HS-27A (cell line): ENCODE data around the gene ASCC2.
A peak's percentile ranks its signal among the peaks of the same experiment; 100 is the strongest.
"Not testable (repeated sequence)": the region's sequence is repeated elsewhere in the genome, so short reads cannot be mapped to it uniquely, and the experiment has no call there.

Experiments
- DNase-seq: peaks from one replicate; pipeline ENCODE4 v3.0.0-alpha.2; 2012; ENCODE audit warnings: low read depth, missing footprints

Gene ASCC2

DNA sequence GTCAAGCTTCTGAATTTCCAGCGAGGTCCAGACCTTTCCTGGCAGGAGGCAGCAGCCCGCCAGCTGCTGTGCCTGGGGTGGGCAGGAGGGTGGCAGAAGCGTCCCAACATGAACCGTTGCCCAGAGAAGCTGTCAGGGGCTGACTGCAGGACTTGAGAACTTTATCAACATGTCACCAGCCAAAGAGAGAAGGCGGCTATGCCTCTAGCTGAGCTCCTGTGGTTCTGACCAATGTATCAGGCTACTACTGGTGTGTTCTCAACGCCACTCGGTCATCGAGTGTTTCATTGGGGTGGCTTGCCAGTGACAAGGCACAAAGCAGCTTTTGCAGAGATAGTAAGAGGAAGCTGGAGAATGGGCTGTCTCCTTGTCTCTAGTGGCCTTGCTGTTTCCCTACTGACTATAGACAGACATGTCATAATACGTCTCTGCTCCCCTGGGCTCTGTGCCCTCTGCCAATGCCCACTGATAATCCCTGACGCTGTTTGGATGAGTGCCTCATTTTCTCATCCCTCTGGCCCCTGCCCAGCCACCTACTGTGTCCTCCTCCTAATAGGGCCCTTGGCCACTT is 17.6 kb upstream of the ASCC2 start:
- DNase-seq = no peak

DNA sequence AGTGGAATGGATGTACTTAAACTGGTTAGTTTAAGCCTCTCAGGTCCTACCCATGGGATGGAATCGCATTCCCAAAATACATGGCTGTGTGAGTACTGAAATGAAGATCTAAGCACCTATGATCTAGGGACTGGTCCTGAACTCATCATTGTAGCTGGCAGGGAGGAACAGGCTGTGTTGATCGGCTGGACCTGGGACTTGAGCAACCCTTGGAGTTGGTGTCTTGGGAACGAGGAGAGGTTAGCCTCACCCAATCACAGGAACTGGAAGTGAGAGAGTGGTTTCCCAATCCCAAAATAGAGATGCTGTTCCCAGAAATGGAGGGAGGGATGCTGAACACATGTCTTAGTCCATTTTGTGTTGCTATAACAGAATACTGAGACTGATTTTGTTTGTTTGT is 16.4 kb upstream of the ASCC2 start:
- DNase-seq = no peak

DNA sequence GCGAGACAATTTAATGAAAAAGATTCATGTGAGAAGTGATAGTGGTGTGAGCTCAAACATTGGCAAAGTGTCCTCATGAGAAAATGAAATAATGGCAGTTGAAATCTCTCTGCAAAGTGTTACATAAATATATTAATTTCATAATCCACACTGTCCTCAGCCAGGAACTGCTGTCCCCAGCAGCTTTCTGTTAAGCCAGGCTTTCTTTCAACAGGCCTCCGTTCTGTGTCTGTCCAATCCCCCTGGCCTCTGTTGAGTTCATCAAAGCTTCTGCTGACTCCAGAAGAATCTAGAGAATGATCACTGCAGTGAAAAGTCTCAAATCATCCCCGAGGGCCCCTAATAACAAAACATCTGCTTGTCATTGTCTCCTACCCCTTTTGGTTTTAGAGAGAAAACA is 10.0 kb upstream of the ASCC2 start:
- DNase-seq = no peak

DNA sequence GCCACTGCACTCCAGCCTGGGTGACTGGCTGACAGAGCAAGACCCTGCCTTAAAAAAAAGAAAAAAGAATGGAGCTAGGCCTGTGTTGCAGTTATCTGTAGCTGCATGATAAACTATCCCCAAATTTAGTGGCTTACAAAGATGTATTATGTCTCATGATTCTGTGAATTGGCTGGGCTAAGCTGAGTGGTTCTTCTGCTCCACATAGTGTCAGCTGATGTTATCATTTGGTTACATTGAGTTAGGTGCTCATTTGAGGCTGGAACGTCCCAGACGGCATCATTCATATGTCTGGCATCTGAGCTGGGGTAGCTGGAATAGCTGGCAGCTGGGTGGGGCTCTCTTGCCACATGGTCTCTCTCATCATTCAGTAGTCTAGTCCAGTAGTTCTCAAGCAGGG is 8.2 kb upstream of the ASCC2 start:
- no peak for DNase-seq

DNA sequence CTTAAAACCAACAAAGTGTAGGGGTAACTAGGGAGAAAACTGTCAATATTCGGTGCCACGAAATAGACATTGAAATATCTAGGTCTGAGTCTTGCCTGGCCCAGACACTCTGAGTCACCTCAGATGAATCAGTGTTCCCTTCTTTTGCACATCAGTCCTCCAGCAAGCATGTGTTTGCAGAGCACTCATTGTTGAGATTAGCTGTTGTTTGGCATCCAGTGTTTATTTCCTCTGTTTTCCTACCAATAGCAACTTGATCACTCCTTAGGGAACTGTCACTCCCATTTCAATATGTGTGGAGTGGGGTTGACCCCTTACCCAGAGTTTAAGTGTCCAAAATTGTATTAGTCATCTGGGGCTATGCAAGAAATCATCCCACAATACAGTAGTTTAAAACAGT is 4.7 kb upstream of the ASCC2 start:
- DNase-seq = no peak

DNA sequence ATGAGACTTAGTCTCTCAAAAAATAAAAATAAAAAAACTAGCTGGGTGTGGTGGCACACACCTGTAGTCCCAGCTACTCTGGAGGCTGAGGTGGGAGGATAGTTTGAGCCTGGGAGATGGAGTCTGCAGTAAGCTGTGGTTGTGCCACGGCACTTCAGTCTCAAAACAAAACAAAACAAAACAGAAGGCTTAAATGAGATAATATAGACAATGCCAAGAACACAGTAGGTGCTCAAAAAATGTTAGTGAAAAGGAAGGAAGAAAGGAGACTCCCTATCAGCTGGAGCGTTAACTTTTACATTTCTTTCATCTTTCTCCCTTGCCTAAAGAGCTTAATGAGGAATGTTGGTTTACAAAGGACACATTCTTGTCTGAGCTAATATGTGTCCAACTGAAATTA is 4.1 kb upstream of the ASCC2 start:
- DNase-seq = no peak

DNA sequence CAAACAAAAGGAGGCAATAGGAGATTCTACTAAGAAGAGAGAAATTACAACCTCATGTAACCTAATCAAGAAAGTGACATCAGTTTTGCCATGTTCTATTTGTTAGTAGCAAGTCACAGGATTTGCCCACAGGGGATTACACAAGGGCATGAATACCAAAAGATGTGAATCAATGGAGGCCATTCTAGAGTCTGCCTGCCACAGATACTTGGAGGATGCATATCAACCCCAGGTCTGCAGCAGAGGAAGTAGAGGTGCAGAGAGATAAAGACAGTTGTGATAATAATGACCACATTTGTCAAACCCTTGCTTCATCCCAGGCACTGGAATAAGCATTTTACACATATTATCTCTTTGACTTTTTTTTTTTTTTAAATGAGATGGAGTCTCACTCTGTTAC is 2.4 kb upstream of the ASCC2 start:
- no peak for DNase-seq

DNA sequence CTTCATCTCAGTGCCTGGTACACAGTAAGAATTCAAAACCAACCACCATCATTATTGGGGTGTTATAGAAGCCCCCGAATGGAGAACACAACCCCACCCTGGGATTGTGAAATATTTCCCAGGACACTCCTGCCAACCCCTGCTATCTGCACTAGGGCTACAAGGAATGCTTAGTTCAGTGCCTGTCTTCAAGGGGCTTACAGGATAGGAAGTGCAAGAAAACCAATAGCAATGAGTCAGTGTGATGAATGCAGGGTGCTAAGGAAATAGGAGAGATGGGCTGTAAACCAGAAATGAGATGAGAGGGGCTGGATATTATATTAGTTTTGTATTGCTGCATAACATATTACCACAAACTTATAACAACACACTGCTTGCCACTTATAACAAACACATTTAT is 965 bp upstream of the ASCC2 start:
- DNase-seq = no peak

DNA sequence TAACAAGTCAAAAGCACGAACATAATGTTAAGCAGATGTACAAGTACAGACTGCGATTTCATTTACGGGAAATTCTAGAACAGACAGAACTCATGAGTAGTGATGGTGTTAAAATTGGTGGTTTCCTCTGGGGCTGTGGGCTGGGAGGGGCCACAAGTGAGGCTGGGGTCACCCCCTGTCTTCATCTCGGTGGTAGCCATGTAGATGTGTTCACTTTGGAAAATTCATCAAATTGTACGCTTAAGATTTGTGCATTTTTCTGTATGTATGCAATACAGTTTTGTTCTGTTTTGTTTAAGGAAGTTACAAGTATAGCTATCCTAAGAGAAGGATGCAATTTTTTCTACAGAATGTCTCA is 504 bp upstream of the ASCC2 start:
- DNase-seq = no peak

DNA sequence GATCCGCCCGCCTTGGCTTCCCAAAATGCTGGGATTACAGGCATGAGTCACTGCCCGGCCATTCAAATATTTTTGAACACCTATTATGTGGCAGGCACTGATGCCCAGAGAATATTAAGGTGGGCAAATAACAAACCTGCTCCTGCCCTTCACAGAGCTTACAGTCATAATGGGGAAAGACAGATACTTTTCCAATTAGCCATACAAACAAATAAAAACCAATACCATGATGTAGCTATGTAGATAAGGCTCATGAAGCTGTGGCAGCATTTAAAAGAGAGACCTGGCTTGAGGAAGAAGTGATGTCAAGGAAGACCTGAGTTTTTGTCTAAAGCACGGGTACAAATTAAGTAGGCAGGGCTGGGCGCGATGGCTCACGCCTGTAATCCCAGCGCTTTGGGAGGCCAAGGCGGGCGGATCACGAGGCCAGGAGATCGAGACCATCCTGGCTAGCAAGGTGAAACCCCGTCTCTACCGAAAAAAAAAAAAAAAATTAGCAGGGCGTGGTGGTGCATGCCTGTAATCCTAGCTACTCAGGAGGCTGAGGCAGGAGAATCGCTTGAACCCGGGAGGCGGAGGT is 1.2 kb downstream of the ASCC2 start:
- not testable (repeated sequence) for DNase-seq

DNA sequence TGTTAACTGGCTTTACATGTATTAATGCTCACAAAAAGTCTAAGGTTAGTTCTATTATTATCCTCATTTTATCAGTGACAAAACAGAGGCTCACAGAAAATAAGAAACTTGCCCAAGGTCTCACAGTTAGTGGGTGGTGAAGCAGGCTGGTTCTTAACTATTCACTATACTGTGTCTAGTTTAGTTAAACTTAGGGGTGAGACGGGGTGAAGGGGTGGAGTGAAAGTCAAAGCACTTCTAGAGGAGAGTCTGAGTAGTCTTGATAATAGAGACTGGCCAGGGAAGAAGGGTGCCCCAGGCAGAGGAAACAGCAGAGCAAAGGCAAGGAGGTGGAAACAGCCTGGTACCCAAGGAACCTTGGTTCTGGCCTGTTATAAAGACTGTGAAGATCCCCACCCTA is 4.0 kb downstream of the ASCC2 start:
- no peak for DNase-seq

DNA sequence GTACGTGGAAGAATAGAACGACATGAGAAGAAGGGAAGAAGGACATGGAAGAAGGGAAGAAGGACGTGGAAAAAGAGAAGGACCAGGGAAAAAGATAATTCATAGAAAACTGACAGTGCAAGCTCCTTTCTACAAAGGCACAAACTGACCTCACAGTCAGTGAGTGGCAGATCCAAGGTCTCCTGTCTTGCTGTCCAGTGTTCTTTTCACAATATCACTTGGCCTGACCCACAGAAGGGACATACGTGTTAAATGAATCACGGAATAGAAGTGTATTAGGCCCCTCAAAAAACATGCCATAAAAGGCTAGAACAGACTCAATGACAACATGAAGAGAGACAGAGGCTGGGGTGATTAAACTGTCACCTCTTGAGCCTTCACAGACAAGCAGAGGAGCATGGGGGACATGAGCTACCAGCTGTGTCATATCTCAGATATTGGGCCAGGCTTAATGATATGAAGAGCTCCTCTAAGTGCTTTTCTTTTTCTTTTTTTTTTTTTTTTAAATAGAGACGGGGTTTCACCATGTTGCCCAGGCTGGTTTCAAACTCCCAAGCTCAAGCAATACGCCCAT is 4.6 kb downstream of the ASCC2 start:
- DNase-seq = no peak

DNA sequence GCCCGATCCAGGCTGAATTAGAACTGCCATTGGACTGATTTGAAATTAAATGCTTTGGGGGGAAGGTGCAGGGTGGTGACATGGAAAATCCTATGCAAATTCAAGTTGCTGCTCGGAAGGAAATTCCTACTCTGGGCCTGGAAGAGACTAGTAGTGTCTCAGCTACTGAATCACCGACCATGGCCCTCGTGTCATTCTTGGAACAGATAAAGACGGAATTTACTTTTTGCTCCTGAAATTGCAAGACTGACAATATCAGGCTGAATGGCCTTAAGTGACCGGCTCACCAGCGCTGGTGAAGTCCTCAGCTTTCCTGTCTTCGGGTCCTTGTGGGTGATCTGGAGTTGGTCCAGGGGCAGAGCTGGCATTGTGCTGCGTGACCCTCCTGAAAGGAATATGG is 6.1 kb downstream of the ASCC2 start:
- DNase-seq = no peak

DNA sequence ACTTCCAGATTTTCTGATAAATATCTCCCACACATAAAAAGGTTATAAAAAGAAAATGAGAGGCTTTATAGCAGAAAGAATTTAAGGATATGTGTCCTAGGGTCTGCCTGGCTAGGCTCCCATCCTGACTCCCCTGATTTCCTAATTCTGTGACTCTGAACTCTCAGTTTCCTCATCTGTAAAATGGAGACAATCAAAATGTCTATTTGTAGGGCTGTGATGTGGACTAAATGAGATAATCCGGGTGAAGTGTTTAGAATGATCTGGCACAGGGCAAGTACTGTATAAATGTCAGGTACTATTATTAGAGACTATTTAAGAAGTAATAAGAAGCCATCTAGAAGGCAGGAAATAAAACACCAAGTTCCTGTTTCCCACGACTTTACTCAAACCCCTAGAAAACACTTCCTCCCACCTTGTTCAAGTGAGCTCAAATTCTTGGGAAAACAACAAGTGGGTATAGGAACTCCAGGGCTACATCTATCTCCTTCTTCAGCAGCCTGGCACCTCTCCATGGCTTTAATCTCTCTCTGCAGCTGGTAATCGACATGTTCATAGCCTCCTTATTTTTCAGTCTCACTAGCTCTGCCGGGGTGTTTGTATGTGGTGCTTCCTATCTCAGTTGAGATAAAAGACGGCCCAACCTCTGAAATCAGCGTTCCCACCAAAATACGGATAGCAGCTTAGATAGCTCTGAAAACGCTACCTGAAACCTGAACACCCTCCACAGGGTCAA is 6.7 kb downstream of the ASCC2 start:
- no peak for DNase-seq

DNA sequence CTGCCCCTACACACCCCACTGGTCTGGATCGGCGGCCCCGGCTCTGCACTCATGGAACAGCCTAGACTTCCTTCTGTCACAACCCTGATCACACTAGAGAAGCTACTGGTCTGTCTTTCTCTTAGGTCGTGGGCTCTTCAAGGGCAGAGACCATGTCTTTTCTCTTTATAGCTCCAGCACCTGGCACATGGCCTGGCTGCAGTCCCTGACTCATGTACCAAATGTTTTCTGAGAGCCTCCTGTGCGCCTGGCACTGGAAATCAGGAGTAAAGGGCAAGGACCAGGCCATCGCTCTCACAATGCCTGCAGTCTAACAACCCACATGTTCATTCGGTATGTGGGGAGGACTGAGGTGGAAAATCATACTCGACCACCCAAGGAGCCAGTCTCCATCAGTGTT is 7.5 kb downstream of the ASCC2 start:
- no peak for DNase-seq

DNA sequence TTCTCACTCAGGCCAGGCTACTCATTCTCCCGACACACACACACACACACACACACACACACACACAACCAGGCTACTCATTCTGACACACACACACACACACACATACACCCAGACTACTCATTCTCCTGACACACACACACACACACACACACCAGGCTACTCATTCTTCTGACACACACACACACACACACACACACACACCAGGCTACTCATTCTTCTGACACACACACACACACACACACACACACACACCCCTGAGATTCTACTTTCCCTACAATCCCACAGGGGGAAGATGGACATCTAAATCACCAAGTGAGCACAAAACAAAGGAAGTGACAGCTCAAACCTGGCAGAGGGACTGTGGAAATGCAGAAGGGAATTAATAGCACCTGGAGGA is 10.3 kb downstream of the ASCC2 start:
- not testable (repeated sequence) for DNase-seq

DNA sequence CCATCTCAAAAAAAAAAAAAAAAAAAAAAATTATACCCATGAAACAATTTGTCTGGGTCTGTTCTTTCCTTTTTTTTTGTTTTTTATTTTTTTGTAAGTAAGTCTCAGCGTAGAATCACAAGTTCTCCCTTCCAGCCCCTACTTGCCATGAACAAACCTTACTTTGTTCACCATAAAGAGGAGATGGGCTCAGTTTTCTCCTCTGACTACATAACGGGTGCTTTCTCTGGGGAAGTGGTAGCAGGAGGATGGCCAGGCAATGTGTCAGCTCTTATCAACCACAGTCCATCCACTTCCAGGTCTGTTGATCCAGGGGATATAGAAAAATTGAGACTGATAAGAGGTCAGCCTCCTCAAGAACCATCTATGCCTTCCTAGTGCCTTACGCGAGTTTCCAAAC is 11.0 kb downstream of the ASCC2 start:
- no peak for DNase-seq

DNA sequence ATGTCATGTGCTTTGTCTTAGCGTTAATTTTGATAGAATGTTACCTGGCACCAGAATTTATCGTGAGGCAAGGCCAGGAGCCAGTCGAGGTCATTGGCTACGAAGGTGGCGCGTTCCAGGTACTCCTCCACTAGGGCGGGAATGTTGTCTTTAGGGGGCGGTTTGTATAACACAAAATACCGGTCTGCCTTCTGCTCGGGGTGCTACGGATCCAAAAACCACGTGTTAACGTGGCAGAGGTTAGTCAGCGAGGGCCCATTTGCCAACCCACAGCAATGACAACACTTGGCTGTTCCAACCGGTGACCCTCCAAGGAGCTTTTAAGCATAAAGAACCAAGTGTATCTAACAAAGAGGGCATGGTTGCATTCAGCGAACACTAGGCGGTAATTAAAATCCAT is 12.5 kb downstream of the ASCC2 start:
- no peak for DNase-seq

DNA sequence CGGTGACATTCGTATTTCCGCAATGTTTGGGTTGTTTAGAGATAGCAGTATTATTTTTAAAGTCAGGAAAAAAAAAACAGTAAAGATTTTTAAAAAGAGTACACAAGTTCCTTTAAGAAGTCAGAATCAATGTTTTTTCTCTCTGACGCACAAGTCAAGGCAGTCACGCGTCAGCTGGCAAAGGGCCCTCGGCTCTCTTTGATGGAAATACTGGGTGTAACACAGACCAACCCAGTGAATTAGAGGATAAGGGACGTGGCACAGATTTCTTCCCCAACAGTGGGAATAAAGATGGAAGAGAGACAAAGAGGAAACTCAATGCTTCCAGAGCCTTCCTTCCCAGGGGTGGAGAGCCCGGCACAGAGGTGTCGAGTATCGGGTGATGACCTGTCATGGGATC is 13.4 kb downstream of the ASCC2 start:
- DNase-seq = no peak

DNA sequence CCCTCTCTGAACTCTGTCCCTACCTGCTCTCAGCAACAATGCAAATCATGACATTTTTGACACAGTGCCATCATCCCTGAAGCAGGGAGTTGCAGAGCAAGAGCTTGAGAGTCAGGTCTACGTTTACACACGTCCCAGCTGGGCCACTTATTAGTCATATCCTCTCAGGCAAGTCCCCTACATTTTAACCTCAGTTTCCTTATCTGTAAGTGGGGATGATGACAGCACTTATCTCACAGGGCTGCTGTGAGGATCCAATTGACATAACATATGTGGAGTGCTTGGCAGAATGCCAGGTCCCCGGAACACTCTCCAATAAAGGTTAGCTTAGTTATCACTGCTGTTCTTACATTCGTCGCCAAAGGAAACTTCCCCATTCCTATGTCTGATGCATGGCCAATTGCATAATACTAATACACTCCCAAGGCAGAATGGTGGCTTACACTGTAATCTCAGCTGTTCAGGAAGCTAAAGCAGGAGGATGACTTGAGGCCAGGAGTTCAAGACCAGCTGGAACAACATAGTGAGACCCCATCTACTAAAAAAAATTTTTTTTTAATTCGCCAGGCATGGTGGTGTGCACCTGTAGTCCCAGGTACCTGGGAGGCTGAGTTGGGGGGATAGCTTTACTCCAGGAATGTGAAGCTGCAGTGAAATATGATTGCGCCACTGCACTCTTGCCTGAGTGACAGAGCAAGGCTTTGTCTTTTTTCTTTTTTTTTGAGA is 16.6 kb downstream of the ASCC2 start:
- peak; percentile 70 for DNase-seq

DNA sequence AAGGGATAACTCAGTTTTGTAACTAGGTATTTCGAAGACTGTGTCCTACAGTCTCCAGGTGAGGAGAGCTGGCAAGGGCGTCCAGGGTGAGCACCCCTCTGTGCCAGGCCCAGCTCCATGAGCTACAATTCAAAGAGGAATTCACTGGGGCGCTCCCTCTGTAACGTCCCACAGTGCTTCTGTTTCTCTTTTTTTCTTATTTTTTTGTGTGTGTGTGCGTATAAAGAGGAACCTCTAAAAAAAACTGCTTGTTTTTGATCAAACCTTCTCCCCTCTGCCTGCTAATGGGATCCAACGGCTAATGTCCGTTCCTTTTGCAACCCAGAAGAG is 17.1 kb downstream of the ASCC2 start:
- no peak for DNase-seq

DNA sequence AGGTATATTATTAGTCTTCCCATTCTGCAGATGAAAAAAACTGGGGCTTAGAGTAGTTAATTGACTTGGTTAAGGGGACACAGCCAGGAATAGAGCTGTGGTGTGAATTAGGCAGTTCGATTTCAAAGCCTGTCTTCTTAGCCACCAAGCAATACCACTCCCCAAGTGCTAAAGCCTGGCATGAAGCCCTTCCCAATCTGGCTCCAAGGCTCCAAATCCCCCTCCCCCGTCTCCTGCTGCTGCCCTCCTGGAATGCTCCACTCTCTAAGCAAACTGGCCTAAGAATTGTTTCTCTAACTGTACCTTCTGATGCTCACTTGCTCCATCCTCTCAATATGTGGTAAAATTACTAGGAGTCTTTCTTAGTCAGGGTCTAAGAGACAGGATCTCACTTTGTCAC is 18.6 kb downstream of the ASCC2 start:
- no peak for DNase-seq

DNA sequence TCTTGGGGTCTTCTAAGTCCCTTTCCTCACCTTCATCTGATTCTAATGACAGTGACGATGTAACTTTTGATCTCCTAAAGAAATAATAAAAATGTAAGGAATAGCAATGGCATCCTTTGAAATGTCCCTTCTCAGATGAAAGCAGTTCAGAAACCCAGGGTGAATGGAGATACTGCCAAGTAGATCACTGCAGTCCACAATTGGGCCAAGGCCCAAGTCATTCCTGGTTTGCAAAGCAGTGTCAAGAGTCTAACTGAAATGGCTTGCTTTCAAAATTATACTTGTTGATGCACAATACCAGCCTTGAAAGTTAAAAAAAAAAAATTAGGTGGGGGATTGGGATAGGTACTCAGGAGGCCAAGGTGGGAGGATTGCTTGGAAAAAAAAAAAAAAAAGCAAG is 20.4 kb downstream of the ASCC2 start:
- no peak for DNase-seq
